TTC549 (cell line): ENCODE data around the gene CPA1.

Experiments
- FAIRE-seq: peaks from 2 replicates; lab custom pipeline; 2012; peaks lifted over from hg19 to GRCh38; lab: Jason Lieb, UNC

Gene CPA1

GRCh38 chr7:130356121-130356875 is 24.0 kb upstream of the CPA1 start:
- peak; percentile 54 for FAIRE-seq

GRCh38 chr7:130356876-130357611 is 23.2 kb upstream of the CPA1 start:
- FAIRE-seq = no peak

GRCh38 chr7:130358471-130358870 is 21.8 kb upstream of the CPA1 start:
- no peak for FAIRE-seq

GRCh38 chr7:130359276-130359857 is 20.9 kb upstream of the CPA1 start:
- no peak for FAIRE-seq

GRCh38 chr7:130360518-130360917 is 19.8 kb upstream of the CPA1 start:
- no peak for FAIRE-seq

- no peak for FAIRE-seq
These were observed 18.6 kb upstream of the CPA1 start for GRCh38 chr7:130361681-130362080.

GRCh38 chr7:130362251-130362816 is 18.0 kb upstream of the CPA1 start:
- no peak for FAIRE-seq

- no peak for FAIRE-seq
These were observed 17.1 kb upstream of the CPA1 start for GRCh38 chr7:130363026-130363847.

GRCh38 chr7:130364451-130364850 is 15.8 kb upstream of the CPA1 start:
- no peak for FAIRE-seq

- no peak for FAIRE-seq
These were observed 15.2 kb upstream of the CPA1 start for GRCh38 chr7:130365088-130365487.

- no peak for FAIRE-seq
These were observed 14.5 kb upstream of the CPA1 start for GRCh38 chr7:130365511-130366441.

- FAIRE-seq = no peak
These were observed 13.7 kb upstream of the CPA1 start for GRCh38 chr7:130366564-130366963.

GRCh38 chr7:130367088-130367755 is 13.1 kb upstream of the CPA1 start:
- FAIRE-seq = no peak

GRCh38 chr7:130367836-130368746 is 12.2 kb upstream of the CPA1 start:
- FAIRE-seq = no peak

GRCh38 chr7:130369110-130369711 is 11.1 kb upstream of the CPA1 start:
- FAIRE-seq = no peak

GRCh38 chr7:130369831-130370550 is 10.3 kb upstream of the CPA1 start:
- FAIRE-seq = no peak

- no peak for FAIRE-seq
These were observed 9.2 kb upstream of the CPA1 start for GRCh38 chr7:130371046-130371445.
